ENCODE results near the gene C11orf58. TPM values are rescaled to one million over a fixed set of nuclear protein-coding genes. Genes with fewer than 3 reads are reported as not detected.

The C11orf58 gene
- total RNA-seq, 2 donors from 2014 or later, result 70.1 to 72.3 TPM

DNA sequence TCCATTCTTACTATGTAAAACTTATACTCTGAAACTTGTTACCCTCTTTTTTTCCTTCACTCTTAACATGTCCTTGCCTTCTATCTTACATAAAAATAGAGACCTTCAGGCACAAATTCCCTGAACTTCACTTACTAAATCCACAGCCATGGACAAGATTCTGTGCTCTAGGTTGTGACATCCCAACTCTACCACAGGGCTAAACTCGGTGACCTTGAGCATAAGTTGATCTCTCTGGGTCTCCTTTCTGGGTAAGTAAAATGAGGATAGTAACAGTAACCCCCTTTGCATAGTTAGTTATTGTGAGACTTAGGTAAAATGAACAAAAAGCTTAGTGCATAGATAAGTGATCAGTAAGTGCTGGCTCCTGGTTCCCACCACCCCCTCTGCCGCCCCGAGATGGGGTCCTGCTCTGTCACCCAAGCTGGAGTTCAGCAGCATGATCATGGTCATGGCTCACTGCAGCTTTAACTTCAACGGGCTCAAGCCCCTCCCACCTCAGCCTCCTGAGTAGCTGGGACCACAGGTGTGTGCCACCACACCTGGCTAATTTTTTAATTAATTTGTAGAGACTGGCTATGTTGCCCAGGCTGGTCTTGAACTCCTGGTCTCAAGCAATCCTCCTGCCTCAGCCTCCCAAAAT is 20.1 kb downstream of the C11orf58 start:
- no peaks in the 10 kb centered on the region for H3K4me1 ChIP-seq
- no peak overlapping the region for H3K4me3 ChIP-seq
- DNase-seq, result no peak
- TF ChIP-seq, protein P1, sequence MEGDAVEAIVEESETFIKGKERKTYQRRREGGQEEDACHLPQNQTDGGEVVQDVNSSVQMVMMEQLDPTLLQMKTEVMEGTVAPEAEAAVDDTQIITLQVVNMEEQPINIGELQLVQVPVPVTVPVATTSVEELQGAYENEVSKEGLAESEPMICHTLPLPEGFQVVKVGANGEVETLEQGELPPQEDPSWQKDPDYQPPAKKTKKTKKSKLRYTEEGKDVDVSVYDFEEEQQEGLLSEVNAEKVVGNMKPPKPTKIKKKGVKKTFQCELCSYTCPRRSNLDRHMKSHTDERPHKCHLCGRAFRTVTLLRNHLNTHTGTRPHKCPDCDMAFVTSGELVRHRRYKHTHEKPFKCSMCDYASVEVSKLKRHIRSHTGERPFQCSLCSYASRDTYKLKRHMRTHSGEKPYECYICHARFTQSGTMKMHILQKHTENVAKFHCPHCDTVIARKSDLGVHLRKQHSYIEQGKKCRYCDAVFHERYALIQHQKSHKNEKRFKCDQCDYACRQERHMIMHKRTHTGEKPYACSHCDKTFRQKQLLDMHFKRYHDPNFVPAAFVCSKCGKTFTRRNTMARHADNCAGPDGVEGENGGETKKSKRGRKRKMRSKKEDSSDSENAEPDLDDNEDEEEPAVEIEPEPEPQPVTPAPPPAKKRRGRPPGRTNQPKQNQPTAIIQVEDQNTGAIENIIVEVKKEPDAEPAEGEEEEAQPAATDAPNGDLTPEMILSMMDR (IDR thresholded peaks at IDR 0.05), result no peak
- no peaks in the 10 kb centered on the region for H3K27me3 ChIP-seq
- H3K9ac ChIP-seq (ENCODE audit: low read depth in 2 of 2, low read length in 2 of 2), result no peak overlapping the region
- H3K9me3 ChIP-seq, result no peaks in the 10 kb centered on the region
- H3K36me3 ChIP-seq, result no peaks in the 10 kb centered on the region
- no peak overlapping the region for H3K27ac ChIP-seq
- intact Hi-C loops (cut with DNase I), result no loop called here

DNA sequence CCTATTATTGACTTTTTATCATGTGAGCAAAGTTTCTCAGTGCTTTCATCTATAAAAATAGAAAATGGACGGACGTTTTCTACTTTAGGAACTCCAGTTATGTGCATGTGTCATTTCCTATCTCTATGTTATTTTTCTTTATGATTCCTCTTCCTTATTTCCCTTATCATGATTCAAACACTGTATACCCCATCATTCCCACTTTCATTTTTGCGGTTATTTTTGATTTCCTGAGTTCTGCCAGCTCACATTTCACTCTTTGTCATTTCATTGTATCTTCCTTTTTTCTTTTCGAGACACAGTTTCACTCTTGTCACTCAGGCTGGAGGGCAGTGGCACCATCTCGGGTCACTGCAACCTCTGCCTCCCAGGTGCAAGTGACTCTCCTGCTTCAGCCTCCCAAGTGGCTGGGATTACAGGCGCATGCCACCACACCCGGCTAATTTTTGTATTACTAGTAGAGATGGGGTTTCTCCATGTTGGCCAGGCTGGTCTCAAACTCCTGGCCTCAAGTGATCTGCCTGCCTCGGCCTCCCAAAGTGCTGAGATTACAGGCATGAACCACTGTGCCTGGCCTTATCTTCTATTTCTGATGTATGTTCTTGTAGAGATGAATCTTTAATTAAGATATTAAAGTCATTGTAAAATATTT is 21.5 kb downstream of the C11orf58 start:
- H3K9me3 ChIP-seq, result no peaks in the 10 kb centered on the region
- H3K27ac ChIP-seq, result no peak overlapping the region
- intact Hi-C loops (cut with DNase I), result no loop called here
- H3K27me3 ChIP-seq, result no peaks in the 10 kb centered on the region
- H3K36me3 ChIP-seq, result no peaks in the 10 kb centered on the region
- H3K9ac ChIP-seq (ENCODE audit: low read depth in 2 of 2, low read length in 2 of 2), result no peak overlapping the region
- no peak for DNase-seq
- TF ChIP-seq, protein P1 (IDR thresholded peaks at IDR 0.05), result no peak
- H3K4me3 ChIP-seq, result no peak overlapping the region
- H3K4me1 ChIP-seq, result no peaks in the 10 kb centered on the region

DNA sequence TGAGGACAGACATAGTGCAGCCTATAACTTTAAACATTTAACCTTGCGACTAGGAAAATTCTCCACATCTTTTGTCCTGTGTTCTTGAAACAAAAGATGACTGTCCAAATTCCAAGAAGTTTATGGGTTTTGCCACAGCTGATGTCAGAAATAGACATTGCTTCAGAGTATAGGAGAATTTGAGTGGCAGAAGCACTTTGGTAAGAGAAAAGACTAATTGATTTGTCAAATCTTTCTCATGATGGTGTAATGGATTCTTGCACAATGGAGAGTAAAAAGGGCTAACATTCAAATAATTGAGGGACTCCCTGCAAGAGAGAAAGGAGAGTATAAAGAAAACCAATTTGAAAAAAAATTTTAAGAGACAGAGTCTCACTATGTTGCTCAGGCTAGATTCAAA is 25.3 kb downstream of the C11orf58 start:
- H3K27me3 ChIP-seq, result no peaks in the 10 kb centered on the region
- no peak overlapping the region for H3K4me3 ChIP-seq
- no peak overlapping the region for H3K27ac ChIP-seq
- intact Hi-C loops (cut with DNase I), result no loop called here
- H3K36me3 ChIP-seq, result no peaks in the 10 kb centered on the region
- TF ChIP-seq, protein P1 (IDR thresholded peaks at IDR 0.05), result no peak
- H3K9me3 ChIP-seq, result no peaks in the 10 kb centered on the region
- no peaks in the 10 kb centered on the region for H3K4me1 ChIP-seq
- no peak overlapping the region for H3K9ac ChIP-seq (ENCODE audit: low read depth in 2 of 2, low read length in 2 of 2)
- no peak for DNase-seq

DNA sequence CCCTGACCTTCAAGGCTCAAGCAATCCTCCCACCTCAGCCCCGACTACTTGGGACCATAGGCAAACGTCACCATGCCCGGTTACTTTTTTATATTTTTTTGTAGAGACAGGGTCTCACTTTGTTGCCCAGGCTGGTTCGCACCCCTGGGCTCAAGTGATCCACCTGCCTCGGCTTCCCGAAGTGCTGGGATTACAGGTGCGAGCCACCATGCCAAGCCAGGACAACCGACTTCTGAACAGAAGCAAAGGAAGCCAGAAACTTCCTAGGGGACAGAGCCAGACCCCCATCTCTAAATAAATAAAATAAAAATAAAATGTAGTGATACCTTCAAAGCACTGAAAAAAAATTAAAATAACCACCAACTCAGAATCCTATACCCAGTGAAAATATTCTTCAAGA is 26.4 kb downstream of the C11orf58 start:
- Histone ChIP-seq H3K9me3 (no peaks in the 10 kb centered on the region), H3K27ac (no peak overlapping the region), H3K4me1 (no peaks in the 10 kb centered on the region), H3K9ac (ENCODE audit: low read depth in 2 of 2, low read length in 2 of 2) (no peak overlapping the region), H3K27me3 (no peaks in the 10 kb centered on the region), H3K4me3 (no peak overlapping the region), H3K36me3 (no peaks in the 10 kb centered on the region)
- TF ChIP-seq, protein P1 (IDR thresholded peaks at IDR 0.05), result no peak
- intact Hi-C loops (cut with DNase I), result no loop called here
- no peak for DNase-seq

DNA sequence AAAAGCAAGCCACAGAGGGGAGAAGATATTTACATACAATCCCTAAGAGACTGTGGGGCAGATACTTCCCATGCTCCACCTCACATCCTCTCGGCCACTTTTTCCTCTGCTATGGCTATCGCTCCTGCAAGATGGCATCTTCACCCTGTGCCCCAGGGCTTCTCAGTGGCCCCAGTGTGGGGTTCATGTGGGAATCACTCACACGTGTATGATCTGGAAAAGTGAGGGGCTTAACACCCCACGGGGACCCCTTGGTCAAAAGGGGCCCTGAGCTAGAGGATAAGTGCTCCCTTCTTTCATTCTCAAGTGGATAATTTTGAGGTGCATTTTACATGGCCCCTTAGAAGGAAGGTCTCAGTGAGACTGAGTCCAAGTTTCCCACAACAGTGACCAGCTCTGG is 28.7 kb downstream of the C11orf58 start:
- intact Hi-C loops (cut with DNase I), result no loop called here
- no peaks in the 10 kb centered on the region for H3K27me3 ChIP-seq

More for the DNA sequence above, 28.7 kb downstream of the C11orf58 start:
- Histone ChIP-seq H3K9ac (ENCODE audit: low read depth in 2 of 2, low read length in 2 of 2) (no peak overlapping the region), H3K27ac (no peak overlapping the region), H3K9me3 (no peaks in the 10 kb centered on the region), H3K4me1 (no peaks in the 10 kb centered on the region), H3K4me3 (no peak overlapping the region), H3K36me3 (no peaks in the 10 kb centered on the region)
- DNase-seq, result no peak
- TF ChIP-seq, protein P1 (IDR thresholded peaks at IDR 0.05), result no peak
